CD4-positive, alpha-beta T cell treated with Interleukin-17A for 1 hour (primary cell): Measurements from ENCODE around the gene ENOX1.
"Not testable (repeated sequence)": the region's sequence is repeated elsewhere in the genome, so short reads cannot be mapped to it uniquely, and the experiment has no call there.

ENCODE experiments used
- DNase-seq: peaks from one replicate; pipeline ENCODE4 v3.0.0-alpha.2; 2020

The ENOX1 gene

GRCh38 chr13:43370842-43371241 lies 415.9 kb downstream of the ENOX1 start:
- DNase-seq = no peak

GRCh38 chr13:43369319-43369718 lies 417.5 kb downstream of the ENOX1 start:
- DNase-seq = no peak

GRCh38 chr13:43368003-43368402 lies 418.8 kb downstream of the ENOX1 start:
- DNase-seq = peak; percentile 14

DNA sequence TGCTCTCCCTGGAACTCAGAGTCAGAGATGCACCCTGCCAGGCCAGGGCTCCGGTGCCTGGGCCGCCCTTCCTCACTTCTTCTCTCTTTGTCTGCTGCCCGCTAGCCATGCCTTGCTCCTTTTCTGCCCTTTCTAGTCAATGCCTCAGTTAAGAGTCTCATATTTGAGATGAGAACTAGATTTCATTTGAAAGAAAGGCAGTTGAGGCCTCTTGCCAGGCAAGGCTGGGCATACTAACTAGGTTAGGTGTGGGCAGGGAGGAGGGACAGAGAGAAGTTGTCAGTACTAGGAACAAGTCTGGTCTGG lies 421.8 kb downstream of the ENOX1 start:
- DNase-seq = no peak

DNA sequence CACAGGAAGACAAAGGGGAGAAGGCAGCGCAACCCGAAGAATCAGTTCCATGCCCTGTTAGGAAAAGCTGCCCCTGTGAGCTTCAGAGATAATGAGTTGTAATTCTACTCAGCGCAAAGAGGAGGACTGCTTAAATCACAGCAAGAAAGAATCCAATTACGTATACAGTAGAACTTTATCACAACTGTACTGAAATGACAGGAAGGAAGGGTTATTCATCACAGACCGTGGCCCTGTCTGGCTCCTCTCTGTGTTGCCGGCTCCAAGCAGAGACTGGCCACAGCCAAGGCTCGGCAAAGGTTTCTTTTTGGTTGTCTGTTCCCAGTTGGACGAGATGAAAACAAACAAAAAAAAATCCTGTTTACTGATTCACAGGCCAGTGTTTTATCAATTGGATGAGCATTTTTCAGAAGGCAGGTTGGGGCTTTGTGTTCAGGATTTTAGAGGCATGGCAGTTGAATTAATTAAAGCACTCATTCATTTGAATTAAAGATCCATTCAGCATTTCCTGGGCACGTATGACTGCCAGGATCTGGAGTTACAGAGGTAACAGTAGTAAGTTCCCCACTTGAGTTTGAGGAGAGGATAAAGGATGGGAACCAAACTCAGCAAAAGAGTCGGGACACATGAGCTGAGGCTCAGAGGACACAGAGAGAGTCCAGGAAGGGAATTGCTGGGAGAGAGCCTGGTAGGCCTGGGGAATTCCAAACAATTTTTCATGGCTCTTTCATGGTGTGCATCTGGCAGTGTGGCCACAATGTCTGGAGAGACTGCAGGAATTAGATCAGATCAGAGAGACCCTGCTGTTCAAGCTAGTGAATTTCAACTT lies 422.3 kb downstream of the ENOX1 start:
- no peak for DNase-seq

DNA sequence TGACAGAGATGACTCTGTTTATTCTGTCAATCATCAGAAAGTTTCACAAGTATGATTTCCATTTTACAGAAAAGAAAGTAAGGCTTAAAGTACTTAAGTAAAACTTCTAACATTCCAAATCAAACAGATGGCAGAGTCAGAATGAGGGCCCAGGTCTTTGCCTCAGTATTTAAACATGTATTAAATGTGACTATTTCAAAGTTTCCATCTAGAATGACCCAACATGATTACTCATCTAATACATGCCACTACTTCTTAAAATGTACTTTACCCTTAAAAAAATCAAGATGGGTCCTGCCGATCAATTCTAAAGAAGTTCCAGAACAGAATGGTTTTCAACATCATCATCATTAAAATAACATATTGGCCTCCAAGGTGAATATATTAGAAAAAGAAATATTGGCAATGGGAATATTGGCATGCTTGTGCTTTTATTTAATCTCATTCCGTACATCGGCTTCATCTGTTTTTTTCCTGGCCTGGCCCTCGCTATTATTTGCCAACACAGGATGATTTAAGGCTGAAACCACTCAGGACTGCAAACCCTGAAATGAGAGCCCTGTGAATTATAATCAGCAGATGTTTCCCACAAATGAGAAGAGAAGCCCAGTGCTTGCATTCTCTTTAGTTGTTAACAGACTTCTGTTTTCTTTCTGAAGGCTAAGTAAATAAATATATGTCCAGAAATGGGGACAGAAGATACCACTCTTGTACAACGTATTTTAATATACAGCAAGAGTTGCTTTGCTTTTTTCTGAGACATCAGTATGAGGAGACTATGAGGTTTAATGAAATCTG lies 423.4 kb downstream of the ENOX1 start:
- DNase-seq = no peak

DNA sequence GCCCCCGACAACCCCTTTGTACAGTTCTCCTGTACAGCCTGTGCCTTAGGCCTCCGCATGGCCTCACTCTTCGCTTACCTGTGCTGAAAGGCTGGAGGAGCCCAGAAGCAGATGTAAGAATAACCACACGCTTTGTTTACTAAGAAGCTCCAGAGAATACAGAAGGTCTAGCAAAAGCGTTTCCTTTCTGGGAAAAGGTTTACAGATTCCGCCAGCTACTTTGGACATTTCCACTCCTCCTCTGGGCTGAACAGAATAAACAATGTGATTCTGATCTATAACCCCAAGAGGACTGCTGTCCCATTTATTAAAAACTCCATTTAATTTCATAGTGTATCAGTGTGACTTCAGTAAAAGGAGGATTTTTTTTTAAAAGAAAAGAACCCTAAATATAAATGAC lies 424.2 kb downstream of the ENOX1 start:
- no peak for DNase-seq

GRCh38 chr13:43360892-43361610 lies 425.7 kb downstream of the ENOX1 start:
- DNase-seq = no peak

GRCh38 chr13:43360171-43360570 lies 426.6 kb downstream of the ENOX1 start:
- DNase-seq = no peak

DNA sequence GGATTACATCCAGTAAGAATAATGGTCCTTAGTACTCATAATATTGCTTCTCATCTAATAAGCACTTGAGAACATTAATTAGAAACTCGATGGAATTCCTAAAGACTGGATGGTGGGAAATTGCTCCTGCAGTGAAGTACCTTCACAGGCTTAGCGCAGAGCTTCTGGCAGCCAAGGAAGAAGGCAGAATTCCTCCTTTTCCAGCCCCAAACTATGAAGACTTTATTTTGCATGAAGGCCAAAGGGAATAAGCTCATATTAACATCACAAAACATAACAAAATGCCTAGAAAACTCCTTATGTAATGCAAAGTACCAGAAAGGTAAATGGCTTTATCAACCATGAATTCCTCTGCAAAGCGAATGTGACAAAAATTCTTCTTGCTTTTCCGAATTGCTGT lies 427.2 kb downstream of the ENOX1 start:
- no peak for DNase-seq

DNA sequence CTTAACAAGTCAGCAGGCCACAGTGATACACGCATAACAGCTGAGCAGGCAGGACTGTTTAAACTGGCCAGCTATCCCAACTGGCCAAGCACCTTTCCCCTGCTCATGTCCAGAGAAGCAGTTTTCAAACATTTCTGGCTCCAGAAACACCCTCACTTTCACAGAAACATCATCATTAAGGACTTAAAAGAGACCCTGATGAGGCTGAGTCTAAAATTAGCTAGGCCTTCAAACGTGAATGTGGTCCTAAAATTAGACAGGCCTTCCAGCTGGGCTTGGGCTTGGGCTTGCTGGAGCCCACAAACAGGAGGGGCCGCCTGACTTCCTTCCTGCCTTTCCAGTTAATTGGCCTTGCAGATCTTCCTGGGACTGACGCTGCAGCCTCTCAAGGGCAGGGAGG lies 429.2 kb downstream of the ENOX1 start:
- DNase-seq = no peak

GRCh38 chr13:43356567-43356966 lies 430.2 kb downstream of the ENOX1 start:
- no peak for DNase-seq

DNA sequence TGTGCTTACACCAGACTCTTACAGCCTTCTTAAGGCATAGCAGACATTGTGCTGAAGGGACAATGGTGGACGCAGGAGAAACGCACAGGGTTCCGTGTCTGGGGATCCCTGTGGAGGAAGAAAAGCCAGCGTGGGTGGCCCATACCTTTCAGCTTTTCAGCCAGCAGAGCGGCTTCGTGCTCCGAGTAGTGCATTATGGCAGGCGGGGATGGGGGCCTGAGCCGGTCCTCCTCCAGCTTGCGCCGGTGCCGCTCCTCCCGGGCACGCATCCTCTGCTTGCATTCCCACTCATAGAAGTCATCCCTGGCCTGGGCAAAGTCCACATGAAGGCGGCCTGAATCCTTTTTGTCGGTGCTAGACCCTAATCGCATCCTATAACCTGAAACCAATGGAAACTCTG lies 431.0 kb downstream of the ENOX1 start:
- no peak for DNase-seq

GRCh38 chr13:43354153-43354945 lies 432.4 kb downstream of the ENOX1 start:
- DNase-seq = no peak

GRCh38 chr13:43353631-43354030 lies 433.1 kb downstream of the ENOX1 start:
- no peak for DNase-seq

DNA sequence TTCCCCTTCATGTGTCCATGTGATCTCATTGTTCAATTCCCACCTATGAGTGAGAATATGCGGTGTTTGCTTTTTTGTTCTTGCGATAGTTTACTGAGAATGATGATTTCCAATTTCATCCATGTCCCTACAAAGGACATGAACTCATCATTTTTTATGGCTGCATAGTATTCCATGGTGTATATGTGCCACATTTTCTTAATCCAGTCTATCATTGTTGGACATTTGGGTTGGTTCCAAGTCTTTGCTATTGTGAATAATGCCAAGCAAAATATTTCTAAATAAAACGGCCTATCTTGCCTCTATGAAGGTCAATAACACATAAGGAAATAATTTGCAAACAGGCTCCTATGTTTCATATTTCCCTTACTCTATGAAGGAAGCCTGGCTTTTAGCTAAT lies 435.2 kb downstream of the ENOX1 start:
- not testable (repeated sequence) for DNase-seq

DNA sequence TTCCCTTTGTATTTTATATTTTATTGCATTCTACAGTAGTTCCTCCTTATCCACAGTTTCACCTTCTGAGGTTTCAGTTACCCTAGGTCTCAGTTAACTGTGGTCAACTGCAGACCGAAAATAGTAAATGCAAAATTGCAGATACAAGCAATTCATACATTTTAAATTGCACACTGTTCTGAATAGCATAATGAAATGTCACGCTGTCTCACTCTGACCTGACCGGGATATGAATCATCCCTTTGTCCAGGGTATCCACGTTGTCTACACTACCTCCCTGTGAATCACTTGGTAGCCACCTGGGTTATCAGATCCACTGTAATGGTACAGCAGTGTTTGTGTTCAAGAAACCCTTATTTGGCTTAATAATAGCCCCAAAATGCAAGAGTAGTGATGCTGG lies 438.4 kb downstream of the ENOX1 start:
- DNase-seq = no peak

GRCh38 chr13:43347877-43348276 lies 438.9 kb downstream of the ENOX1 start:
- no peak for DNase-seq

GRCh38 chr13:43346427-43346826 lies 440.3 kb downstream of the ENOX1 start:
- no peak for DNase-seq

DNA sequence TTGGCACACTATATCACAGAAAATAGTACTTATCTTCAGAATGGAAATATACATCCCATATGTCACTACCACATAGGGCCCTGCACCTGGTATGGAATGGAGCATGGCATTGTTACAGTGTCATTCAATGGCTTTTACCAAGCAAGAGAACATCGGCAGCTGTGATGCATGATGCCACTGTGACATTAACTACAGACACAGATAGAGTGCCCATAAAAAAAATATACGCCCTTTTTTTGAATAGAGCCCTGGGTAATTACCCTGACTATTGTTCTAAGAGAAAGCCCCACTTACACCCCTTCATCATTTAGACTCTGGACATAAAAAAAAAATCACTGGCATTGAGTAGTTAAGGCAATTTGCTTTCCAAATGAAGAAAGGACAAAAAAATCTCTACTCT lies 443.1 kb downstream of the ENOX1 start:
- no peak for DNase-seq

- DNase-seq = no peak
Observed at GRCh38 chr13:43339805-43340550, 446.8 kb downstream of the ENOX1 start.

DNA sequence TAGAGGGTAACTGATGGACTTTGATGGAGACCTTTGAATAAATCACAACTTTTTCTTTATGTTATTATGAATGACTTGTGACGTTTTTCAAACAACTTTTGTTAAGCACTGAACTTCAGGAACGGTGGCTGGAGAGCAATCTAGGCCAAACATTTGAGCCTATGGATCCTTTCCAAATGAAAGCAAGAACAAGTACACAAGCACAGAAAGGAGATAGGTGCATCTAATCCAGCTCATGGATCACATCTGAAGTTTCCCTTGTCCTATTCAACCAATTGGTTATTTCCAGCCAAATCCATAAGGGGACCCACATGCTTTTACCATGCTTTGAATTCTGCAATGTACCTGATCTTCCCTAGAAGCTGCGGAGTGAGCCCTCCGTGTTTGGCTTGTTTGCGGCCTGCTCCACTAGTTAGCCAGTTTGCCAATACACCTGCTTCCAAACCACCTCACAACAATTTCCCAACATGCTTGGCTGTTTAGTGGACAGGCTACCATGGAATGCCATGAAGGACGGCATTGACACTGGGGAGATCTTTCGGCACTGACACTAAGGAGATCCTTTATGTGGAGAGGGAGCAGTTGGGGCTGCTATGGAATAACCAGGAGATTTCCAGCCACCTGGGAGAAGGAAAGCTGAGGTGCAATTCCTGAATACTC lies 447.5 kb downstream of the ENOX1 start:
- no peak for DNase-seq
